ENCODE data around the gene CUX1.

Gene CUX1

DNA sequence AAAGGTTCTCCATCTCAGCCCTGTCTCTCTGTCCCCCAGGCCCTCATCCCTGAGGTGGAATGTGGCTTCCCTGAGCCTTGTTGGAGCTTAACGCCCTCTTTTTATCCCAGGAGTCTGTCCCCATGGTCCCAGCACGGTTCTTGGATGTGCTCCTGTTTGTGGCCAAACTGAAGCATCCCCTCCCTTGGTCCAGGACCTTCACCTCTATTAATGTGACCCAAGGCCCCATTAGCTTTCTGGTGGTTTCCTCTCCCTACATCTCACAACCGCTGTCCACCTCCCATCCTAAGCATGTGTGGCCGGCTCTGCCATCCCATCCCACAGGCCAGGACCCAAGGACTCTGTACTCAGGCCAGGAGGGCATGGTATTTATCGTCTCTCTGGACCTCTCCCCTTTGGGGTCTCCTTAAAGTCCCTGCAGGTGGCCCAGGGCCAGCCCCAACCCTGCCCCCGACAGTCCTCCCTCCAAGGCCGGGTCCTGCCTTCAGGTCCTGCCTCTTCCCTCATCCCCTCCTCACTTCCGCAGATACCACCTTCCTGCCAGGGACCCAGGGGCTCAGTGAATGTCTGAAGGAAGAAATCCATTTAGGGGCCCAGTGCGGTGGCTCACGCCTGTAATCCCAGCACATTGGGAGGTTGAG lies 453.9 kb downstream of the CUX1 start:
- H3K27me3 ChIP-seq (ENCODE audit: insufficient read depth, low read depth): no peaks in the 10 kb centered on the region
- H3K4me1 ChIP-seq (ENCODE audit: low read depth, poor library complexity, severe bottlenecking): peaks cover 14% of the 10 kb centered on the region
- no peak overlapping the region for H3K9ac ChIP-seq
- no peaks in the 10 kb centered on the region for H3K79me2 ChIP-seq (ENCODE audit: insufficient read depth, low read depth)
- TF ChIP-seq, protein P1, sequence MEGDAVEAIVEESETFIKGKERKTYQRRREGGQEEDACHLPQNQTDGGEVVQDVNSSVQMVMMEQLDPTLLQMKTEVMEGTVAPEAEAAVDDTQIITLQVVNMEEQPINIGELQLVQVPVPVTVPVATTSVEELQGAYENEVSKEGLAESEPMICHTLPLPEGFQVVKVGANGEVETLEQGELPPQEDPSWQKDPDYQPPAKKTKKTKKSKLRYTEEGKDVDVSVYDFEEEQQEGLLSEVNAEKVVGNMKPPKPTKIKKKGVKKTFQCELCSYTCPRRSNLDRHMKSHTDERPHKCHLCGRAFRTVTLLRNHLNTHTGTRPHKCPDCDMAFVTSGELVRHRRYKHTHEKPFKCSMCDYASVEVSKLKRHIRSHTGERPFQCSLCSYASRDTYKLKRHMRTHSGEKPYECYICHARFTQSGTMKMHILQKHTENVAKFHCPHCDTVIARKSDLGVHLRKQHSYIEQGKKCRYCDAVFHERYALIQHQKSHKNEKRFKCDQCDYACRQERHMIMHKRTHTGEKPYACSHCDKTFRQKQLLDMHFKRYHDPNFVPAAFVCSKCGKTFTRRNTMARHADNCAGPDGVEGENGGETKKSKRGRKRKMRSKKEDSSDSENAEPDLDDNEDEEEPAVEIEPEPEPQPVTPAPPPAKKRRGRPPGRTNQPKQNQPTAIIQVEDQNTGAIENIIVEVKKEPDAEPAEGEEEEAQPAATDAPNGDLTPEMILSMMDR (conservative IDR thresholded peaks at IDR 0.05; ENCODE audit: low read depth, low read length): no peak
- no peak overlapping the region for H3K4me3 ChIP-seq (IDR thresholded peaks at IDR 0.05; ENCODE audit: insufficient read depth, low read depth, low read length)
- no peaks in the 10 kb centered on the region for H4K20me1 ChIP-seq (ENCODE audit: insufficient read depth)
- no peak overlapping the region for H3K4me2 ChIP-seq
- no peak overlapping the region for H3K27ac ChIP-seq
- no peak overlapping the region for H2AFZ ChIP-seq (ENCODE audit: low read depth)
- no peaks in the 10 kb centered on the region for H3K36me3 ChIP-seq (ENCODE audit: insufficient read depth)

DNA sequence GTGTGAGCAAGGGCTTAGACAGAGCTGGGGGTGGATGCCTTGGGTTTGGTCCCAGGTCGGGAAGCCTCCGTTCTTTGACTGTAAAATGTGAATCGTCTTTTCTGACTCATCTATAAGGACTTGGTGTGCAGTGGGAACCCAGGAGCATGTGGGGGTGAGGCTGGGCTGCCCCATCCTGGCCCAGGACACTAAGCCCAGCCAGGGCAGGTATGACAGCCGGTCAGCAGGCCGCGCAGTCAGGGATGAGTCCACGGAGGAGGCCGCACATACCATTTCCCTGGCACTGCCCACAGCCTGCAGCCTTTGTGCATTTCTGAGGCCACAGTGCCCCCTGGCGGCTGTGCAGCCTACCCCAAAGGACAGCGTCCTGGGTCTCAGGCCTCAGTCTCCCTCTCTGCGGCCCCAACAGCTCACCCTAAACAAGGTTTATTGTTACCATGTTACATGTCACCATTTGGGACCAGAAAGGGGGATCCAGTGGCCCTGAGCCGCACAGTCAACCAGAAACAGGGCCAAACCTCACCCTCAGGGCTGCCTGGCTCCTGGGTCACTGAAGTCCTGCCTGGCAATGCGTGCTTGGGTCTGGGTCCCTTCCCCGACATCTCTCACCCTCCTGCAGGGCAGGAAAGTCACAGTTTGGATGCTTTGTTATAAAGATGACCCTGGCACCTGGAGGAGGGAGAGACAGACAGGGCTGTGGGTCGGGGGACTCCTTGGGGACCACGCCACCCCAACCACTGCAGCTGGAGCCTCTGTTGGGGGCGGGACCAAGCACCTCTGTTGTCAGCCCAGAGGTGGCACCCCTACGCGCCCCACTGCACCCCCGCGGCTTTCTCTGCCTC lies 454.9 kb downstream of the CUX1 start:
- Histone ChIP-seq H3K9ac (no peak overlapping the region), H3K4me2 (no peak overlapping the region), H3K4me3 (IDR thresholded peaks at IDR 0.05; ENCODE audit: insufficient read depth, low read depth, low read length) (no peak overlapping the region)

DNA sequence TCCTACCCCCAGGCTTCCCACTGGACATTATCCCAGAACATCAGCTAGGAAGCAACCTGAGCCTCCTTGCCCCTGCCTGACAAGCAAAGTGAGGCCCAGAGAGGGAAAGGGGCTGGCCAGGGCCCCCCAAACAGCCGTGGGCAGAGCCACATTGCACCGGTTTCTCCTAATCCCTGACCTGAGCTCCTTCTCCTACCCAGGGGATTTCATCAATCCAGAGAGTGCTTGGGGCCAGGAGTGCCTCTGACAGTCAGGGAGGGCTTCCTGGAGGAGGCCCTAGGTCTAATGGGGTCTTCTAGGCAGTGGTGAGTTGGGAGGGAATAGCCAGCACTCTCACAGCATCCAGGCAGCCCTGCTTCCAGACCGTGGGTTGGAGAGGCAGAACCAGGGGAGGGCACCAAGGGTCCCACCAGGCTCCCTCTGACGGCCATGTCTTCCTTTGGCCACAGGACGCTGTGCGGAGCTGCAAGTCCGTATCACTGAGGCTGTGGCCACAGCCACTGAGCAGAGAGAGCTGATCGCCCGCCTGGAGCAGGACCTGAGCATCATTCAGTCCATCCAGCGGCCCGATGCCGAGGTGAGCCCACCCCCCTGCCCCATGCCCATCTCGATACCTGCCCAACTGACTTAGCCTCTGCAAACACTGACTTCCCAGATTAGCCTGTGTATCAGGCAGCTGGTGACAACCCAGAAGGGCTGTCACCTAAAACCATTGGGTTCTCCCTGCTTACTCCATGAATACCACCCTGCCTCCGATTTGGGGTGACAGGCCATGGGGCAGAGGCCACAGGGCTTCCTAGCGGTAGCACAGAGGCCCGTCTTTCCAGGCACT lies 455.7 kb downstream of the CUX1 start:
- Histone ChIP-seq H3K4me3 (IDR thresholded peaks at IDR 0.05; ENCODE audit: insufficient read depth, low read depth, low read length) (no peak overlapping the region), H3K9ac (no peak overlapping the region), H3K27ac (no peak overlapping the region), H3K27me3 (ENCODE audit: insufficient read depth, low read depth) (no peaks in the 10 kb centered on the region), H2AFZ (ENCODE audit: low read depth) (no peak overlapping the region), H4K20me1 (ENCODE audit: insufficient read depth) (no peaks in the 10 kb centered on the region), H3K79me2 (ENCODE audit: insufficient read depth, low read depth) (no peaks in the 10 kb centered on the region), H3K4me2 (no peak overlapping the region), H3K36me3 (ENCODE audit: insufficient read depth) (no peaks in the 10 kb centered on the region), H3K4me1 (ENCODE audit: low read depth, poor library complexity, severe bottlenecking) (peaks cover 20% of the 10 kb centered on the region)
- TF ChIP-seq, protein P1 (conservative IDR thresholded peaks at IDR 0.05; ENCODE audit: low read depth, low read length): no peak

More for the DNA sequence above, 454.9 kb downstream of the CUX1 start:
- Histone ChIP-seq H3K27ac (no peak overlapping the region), H2AFZ (ENCODE audit: low read depth) (0 out of 2 replicates have a peak overlapping the region, but pooled peaks have one; percentile 9), H4K20me1 (ENCODE audit: insufficient read depth) (no peaks in the 10 kb centered on the region), H3K79me2 (ENCODE audit: insufficient read depth, low read depth) (no peaks in the 10 kb centered on the region), H3K36me3 (ENCODE audit: insufficient read depth) (no peaks in the 10 kb centered on the region), H3K4me1 (ENCODE audit: low read depth, poor library complexity, severe bottlenecking) (peaks cover 14% of the 10 kb centered on the region), H3K27me3 (ENCODE audit: insufficient read depth, low read depth) (no peaks in the 10 kb centered on the region)
- TF ChIP-seq, protein P1 (conservative IDR thresholded peaks at IDR 0.05; ENCODE audit: low read depth, low read length): peak; percentile 98

All from KMS-11 (cell line).